ENCODE data around the gene FAM107B. TPM values are rescaled to one million over a fixed set of nuclear protein-coding genes. Genes with fewer than 3 reads are reported as not detected.
A peak's percentile ranks its signal among the peaks of the same experiment; 100 is the strongest.

Gene FAM107B
- total RNA-seq, result 100 to 1,000 TPM in 1 of 6 donors, 10 to 100 TPM in 5; 44.0 to 136 (median 77.0) TPM

DNA sequence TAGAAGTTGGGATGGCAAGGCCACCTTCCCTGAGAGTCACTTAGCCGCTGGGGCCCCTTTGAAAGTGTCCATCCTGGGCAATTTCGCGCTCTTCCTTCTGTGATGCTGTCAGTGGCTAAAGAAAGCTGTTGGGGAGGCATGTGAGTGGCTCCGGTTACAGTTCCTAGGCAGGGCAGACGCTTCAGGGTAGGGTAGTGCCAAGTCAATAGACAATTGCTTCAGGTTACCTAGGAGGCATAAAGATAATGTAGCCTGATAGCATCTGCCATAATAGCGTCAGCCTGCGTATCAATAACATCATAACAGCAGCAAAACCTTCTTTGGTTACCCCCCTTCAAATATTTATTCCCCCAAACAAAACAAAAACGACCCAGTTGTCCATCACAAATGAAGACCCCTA is at the start of gene FAM107B:
TSS of gene FAM107B (minus strand) at position 101 of the 400 bp plus-strand sequence. CDS start 234 bp downstream, outside the sequence.
- no peaks in the 10 kb centered on the region for H3K9me3 ChIP-seq
- TF ChIP-seq EP300 (IDR thresholded peaks at IDR 0.05) (no peak), POLR2AphosphoS5 (IDR thresholded peaks at IDR 0.05) (no peak), POLR2A (IDR thresholded peaks at IDR 0.05) (no peak), CTCF (IDR thresholded peaks at IDR 0.05) (no peak)
- H3K27ac ChIP-seq, result no peak within 1 kb of the TSS
- no peaks in the 10 kb centered on the region for H3K27me3 ChIP-seq
- 94 to 95% methylated on average over 8 of the region's 8 CpGs for WGBS, 2 donors
- H3K36me3 ChIP-seq, result no peaks in the 10 kb centered on the region
- H3K4me1 ChIP-seq, result peaks cover 5 to 9% (median 7%) of the 10 kb centered on the region in 4 donors
- no peak for DNase-seq
- no peak for ATAC-seq (ENCODE audit: low FRiP score in 2 of 2)
- H3K4me3 ChIP-seq, result no peak within 1 kb of the TSS

DNA sequence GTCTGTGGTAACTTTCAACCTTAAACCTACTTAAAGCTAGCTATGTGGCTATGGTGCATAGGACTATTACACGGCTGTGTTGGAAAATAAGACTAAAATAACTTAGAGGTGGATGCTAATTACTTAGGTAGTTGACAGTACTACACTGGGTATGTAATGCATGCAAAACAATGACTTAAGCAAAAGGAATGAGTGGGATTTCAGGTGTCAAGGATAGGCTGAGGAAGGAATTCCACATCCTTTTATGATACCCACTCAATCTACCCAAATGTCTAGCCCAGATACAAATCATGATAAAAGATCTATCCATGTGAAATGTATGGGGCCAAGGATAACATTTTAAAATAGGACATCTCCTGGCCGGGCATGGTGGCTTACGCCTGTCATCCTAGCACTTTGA is 49.3 kb upstream of the FAM107B start:
- ATAC-seq (ENCODE audit: low FRiP score in 2 of 2) (no peak), DNase-seq (no peak)
- WGBS, 2 donors, result 78 to 87% methylated on average over 3 of the region's 3 CpGs
- TF ChIP-seq POLR2A (IDR thresholded peaks at IDR 0.05), result no peak
- no peak for TF ChIP-seq CTCF (IDR thresholded peaks at IDR 0.05)
- TF ChIP-seq EP300 (IDR thresholded peaks at IDR 0.05), result no peak
- no peak for TF ChIP-seq POLR2AphosphoS5 (IDR thresholded peaks at IDR 0.05)
- Histone ChIP-seq H3K4me3 (no peak overlapping the region), H3K27me3 (no peaks in the 10 kb centered on the region), H3K36me3 (no peaks in the 10 kb centered on the region), H3K9me3 (no peaks in the 10 kb centered on the region), H3K4me1 (no peaks in the 10 kb centered on the region), H3K27ac (no peak overlapping the region)

GRCh38 chr10:14822879-14823755 is 48.4 kb upstream of the FAM107B start:
- H3K27ac ChIP-seq, result no peak overlapping the region

GRCh38 chr10:14821635-14822375 is 47.1 kb upstream of the FAM107B start:
- Histone ChIP-seq H3K4me1 (no peaks in the 10 kb centered on the region), H3K27ac (no peak overlapping the region), H3K4me3 (no peak overlapping the region), H3K27me3 (no peaks in the 10 kb centered on the region), H3K9me3 (no peaks in the 10 kb centered on the region), H3K36me3 (no peaks in the 10 kb centered on the region)
- DNase-seq, result no peak
- no peak for ATAC-seq (ENCODE audit: low FRiP score in 2 of 2)
- 82 to 85% methylated on average over 6 of the region's 6 CpGs for WGBS, 2 donors
- TF ChIP-seq CTCF (IDR thresholded peaks at IDR 0.05), result no peak
- TF ChIP-seq POLR2AphosphoS5 (IDR thresholded peaks at IDR 0.05), result no peak
- TF ChIP-seq POLR2A (IDR thresholded peaks at IDR 0.05), result no peak
- TF ChIP-seq EP300 (IDR thresholded peaks at IDR 0.05), result no peak

More at GRCh38 chr10:14822879-14823755, 48.4 kb upstream of the FAM107B start:
- ATAC-seq (ENCODE audit: low FRiP score in 2 of 2) (peak in 1 of 2 donors; percentile 68), DNase-seq (no peak)
- no peaks in the 10 kb centered on the region for H3K4me1 ChIP-seq
- no peaks in the 10 kb centered on the region for H3K9me3 ChIP-seq
- no peaks in the 10 kb centered on the region for H3K36me3 ChIP-seq
- no peaks in the 10 kb centered on the region for H3K27me3 ChIP-seq
- H3K4me3 ChIP-seq, result no peak overlapping the region
- WGBS, 2 donors, result 29 to 41% methylated on average over 3 of the region's 3 CpGs
- TF ChIP-seq POLR2A (IDR thresholded peaks at IDR 0.05) (no peak), CTCF (IDR thresholded peaks at IDR 0.05) (peak in 5 of 6 experiments; percentile 28 to 53 (median 46)), POLR2AphosphoS5 (IDR thresholded peaks at IDR 0.05) (no peak)
